ENCODE measurements around the gene ZNF563. TPM values are rescaled to one million over a fixed set of nuclear protein-coding genes. Genes with fewer than 3 reads are reported as not detected.
A peak's percentile ranks its signal among the peaks of the same experiment; 100 is the strongest.
"Not testable (repeated sequence)": the region's sequence is repeated elsewhere in the genome, so short reads cannot be mapped to it uniquely, and the experiment has no call there.

Gene ZNF563
- total RNA-seq, 1 donor from 2014 or later, result 1.2 TPM

DNA sequence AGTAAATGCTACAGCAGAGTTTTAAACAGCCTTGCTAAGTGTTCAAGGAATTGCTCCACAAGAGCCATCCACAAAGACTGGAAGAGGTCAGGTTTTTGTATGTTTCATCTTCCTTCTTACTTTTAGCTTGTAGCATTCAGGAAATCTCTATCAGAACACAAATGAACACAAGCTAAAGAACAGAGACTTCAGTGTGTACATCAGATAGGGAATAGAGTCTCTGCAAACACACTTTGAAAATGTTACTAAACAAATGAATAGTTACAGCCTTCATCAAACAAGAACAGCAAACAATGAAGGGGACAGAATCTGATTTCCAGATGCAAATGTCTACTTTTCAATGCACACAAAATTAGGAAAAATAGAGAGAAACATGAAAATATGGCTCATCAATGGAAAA lies 7.7 kb downstream of the ZNF563 start:
- TF ChIP-seq CTCF (IDR thresholded peaks at IDR 0.05), result no peak
- Mint-ChIP-seq H3K27me3 (ENCODE audit: low read depth) (no peaks in the 10 kb centered on the region), H3K4me3 (ENCODE audit: unreplicated experiment) (no peak overlapping the region), H3K27ac (ENCODE audit: unreplicated experiment) (no peak overlapping the region), H3K36me3 (ENCODE audit: low read depth) (peaks cover 13% of the 10 kb centered on the region), H3K4me1 (ENCODE audit: low read depth) (no peaks in the 10 kb centered on the region), H3K9me3 (ENCODE audit: low read depth) (peaks cover 14% of the 10 kb centered on the region)
- DNase-seq (ENCODE audit: low spot score), result no peak

DNA sequence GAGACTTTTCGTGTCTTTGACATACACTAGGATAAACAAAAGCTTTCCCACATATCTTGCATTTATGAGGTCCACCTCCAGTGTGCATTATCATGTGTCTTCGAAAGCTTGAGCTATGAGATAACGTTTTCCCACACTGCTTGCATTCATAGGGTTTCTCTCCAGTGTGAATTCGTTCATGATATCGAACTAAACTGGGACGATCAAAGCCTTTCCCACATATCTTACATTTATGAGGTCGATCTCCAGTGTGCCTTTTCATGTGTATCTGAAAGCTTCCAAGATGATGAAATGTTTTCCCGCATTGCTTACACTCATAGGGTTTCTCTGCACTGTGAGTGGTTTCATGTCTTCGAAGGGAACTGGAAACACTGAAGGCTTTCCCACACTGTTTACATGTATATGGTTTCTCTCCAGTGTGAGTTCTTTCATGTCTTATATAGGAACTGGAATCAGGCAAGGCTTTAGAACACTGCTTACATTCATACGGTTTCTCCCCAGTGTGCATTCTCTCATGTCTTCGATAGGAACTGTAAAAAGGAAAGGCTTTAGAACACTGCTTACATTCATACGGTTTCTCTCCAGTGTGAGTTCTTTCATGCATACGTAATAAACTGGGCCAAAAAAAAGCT lies 14.5 kb downstream of the ZNF563 start:
- peaks cover 35% of the 10 kb centered on the region for H3K36me3 Mint-ChIP-seq (ENCODE audit: low read depth)
- H3K27me3 Mint-ChIP-seq (ENCODE audit: low read depth), result no peaks in the 10 kb centered on the region
- H3K27ac Mint-ChIP-seq (ENCODE audit: unreplicated experiment), result no peak overlapping the region
- H3K4me1 Mint-ChIP-seq (ENCODE audit: low read depth), result no peaks in the 10 kb centered on the region
- no peak overlapping the region for H3K4me3 Mint-ChIP-seq (ENCODE audit: unreplicated experiment)
- DNase-seq (ENCODE audit: low spot score), result no peak
- peaks cover 40% of the 10 kb centered on the region for H3K9me3 Mint-ChIP-seq (ENCODE audit: low read depth)
- no peak for TF ChIP-seq CTCF (IDR thresholded peaks at IDR 0.05)

- TF ChIP-seq CTCF (IDR thresholded peaks at IDR 0.05), result no peak
- Mint-ChIP-seq H3K4me1 (ENCODE audit: low read depth) (no peaks in the 10 kb centered on the region), H3K9me3 (ENCODE audit: low read depth) (peaks cover 25% of the 10 kb centered on the region), H3K27me3 (ENCODE audit: low read depth) (no peaks in the 10 kb centered on the region), H3K27ac (ENCODE audit: unreplicated experiment) (no peak overlapping the region), H3K4me3 (ENCODE audit: unreplicated experiment) (no peak overlapping the region), H3K36me3 (ENCODE audit: low read depth) (peaks cover 22% of the 10 kb centered on the region)
- no peak for DNase-seq (ENCODE audit: low spot score)
Measured at GRCh38 chr19:12314553-12314952, 18.9 kb downstream of the ZNF563 start.

DNA sequence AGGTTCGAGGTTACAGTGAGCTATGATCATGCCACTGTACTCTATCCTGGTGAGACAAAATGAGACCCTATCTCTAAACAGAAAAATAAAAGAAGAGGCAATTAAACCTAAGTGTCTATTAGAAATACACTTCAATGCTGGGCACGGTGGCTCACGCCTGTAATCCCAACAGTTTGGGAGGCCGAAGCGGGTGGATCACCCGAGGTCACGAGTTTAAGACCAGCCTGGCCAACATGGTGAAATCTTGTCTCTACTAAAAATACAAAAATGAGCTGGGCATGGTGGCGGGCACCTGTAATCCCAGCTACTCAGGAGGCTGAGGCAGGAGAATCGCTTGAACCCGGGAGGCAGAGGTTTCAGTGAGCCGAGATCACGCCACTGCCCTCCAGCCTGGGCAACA lies 24.5 kb downstream of the ZNF563 start:
- H3K27me3 Mint-ChIP-seq (ENCODE audit: low read depth); H3K27ac Mint-ChIP-seq (ENCODE audit: unreplicated experiment); H3K4me1 Mint-ChIP-seq (ENCODE audit: low read depth); H3K9me3 Mint-ChIP-seq (ENCODE audit: low read depth); H3K4me3 Mint-ChIP-seq (ENCODE audit: unreplicated experiment); DNase-seq (ENCODE audit: low spot score); H3K36me3 Mint-ChIP-seq (ENCODE audit: low read depth): not testable (repeated sequence)

- no peak for TF ChIP-seq CTCF (IDR thresholded peaks at IDR 0.05)
- no peaks in the 10 kb centered on the region for H3K36me3 Mint-ChIP-seq (ENCODE audit: low read depth)
- H3K27ac Mint-ChIP-seq (ENCODE audit: unreplicated experiment), result peak overlapping the region; percentile 97
- H3K4me3 Mint-ChIP-seq (ENCODE audit: unreplicated experiment), result peak overlapping the region; percentile 99
- no peak for DNase-seq (ENCODE audit: low spot score)
- H3K9me3 Mint-ChIP-seq (ENCODE audit: low read depth), result no peaks in the 10 kb centered on the region
- H3K4me1 Mint-ChIP-seq (ENCODE audit: low read depth), result peaks cover 26% of the 10 kb centered on the region
- no peaks in the 10 kb centered on the region for H3K27me3 Mint-ChIP-seq (ENCODE audit: low read depth)
Measured at GRCh38 chr19:12295191-12295590, 38.2 kb downstream of the ZNF563 start.

Data from chondrocyte (in vitro differentiated cells).